K562 (cell line): Measurements from ENCODE around the gene ATG13. TPM values are rescaled to one million over a fixed set of nuclear protein-coding genes. Genes with fewer than 3 reads are reported as not detected.

Experiments
- CBFA2T3 ChIP-seq: fragments of 450-650 bp; IDR thresholded peaks from 2 replicates; pipeline ENCODE4 v1.6.1; 2017
- CEBPG ChIP-seq, 3 experiments: fragments of 200-800 bp in 1 of 3; sonication (Bioruptor generic) in 1 of 3; sonication (generic) in 1 of 3; formaldehyde crosslinking in 1 of 3; IDR thresholded peaks in 2 of 3; conservative IDR thresholded peaks in 1 of 3; 2 replicates each; pipeline versions ENCODE4 v1.6.1 to v1.8.0; 2016 to 2022; ENCODE audit warnings: missing compliant biosample characterization in 2 of 3, missing genetic modification characterization in 2 of 3, mild to moderate bottlenecking in 1 of 3, missing genetic modification reagents in 1 of 3
- DACH1 ChIP-seq: fragments of 450-650 bp; IDR thresholded peaks from 2 replicates; pipeline ENCODE4 v1.6.1; 2018; ENCODE audit not compliant: partially characterized antibody
- ELK1 ChIP-seq: sonication (generic); formaldehyde crosslinking; IDR thresholded peaks from 2 replicates; pipeline ENCODE4 v1.8.1; 2022; ENCODE audit warnings: missing genetic modification reagents
- HMG20A ChIP-seq: fragments of 450-650 bp; formaldehyde crosslinking; conservative IDR thresholded peaks from 2 replicates; pipeline ENCODE4 v1.4.0; 2020; ENCODE audit warnings: mild to moderate bottlenecking, mixed read lengths
- HNRNPH1 ChIP-seq: fragments of 200-400 bp; formaldehyde crosslinking; optimal IDR thresholded peaks from 2 replicates; pipeline ENCODE3; 2017; ENCODE audit warnings: low read depth, mild to moderate bottlenecking, low read length, moderate library complexity
- HNRNPLL ChIP-seq: fragments of 200-400 bp; formaldehyde crosslinking; IDR thresholded peaks from 2 replicates; pipeline ENCODE4 v1.6.1; 2017; ENCODE audit warnings: low read length, low read depth, mild to moderate bottlenecking; ENCODE audit not compliant: poor library complexity, severe bottlenecking
- MEF2D ChIP-seq: conservative IDR thresholded peaks from 2 replicates; pipeline ENCODE4 v1.6.1; 2016; ENCODE audit warnings: low read depth, missing genetic modification characterization, missing compliant biosample characterization
- NKRF ChIP-seq: fragments of 450-650 bp; IDR thresholded peaks from 2 replicates; pipeline ENCODE4 v1.6.1; 2016; ENCODE audit warnings: borderline replicate concordance
- NR2F6 ChIP-seq: fragments of 450-650 bp; formaldehyde crosslinking; IDR thresholded peaks from 2 replicates; pipeline ENCODE4 v1.4.0; 2020; ENCODE audit warnings: mild to moderate bottlenecking
- PATZ1 ChIP-seq: fragments of 250-450 bp; sonication (Bioruptor Pico); IDR thresholded peaks from 2 replicates; pipeline ENCODE4 v1.5.0; 2020; ENCODE audit warnings: mild to moderate bottlenecking, borderline replicate concordance
- POLR2AphosphoS5 ChIP-seq: IDR thresholded peaks from 2 replicates; pipeline ENCODE4 v1.6.1; 2011; ENCODE audit warnings: mild to moderate bottlenecking, low read depth, low read length, moderate library complexity; ENCODE audit not compliant: control insufficient read depth, insufficient read depth
- SMAD2 ChIP-seq: fragments of 150-350 bp; IDR thresholded peaks from 2 replicates; pipeline ENCODE4 v1.6.1; 2014; ENCODE audit warnings: low read depth, mild to moderate bottlenecking, low read length
- SP1 ChIP-seq: sonication (generic); formaldehyde crosslinking; IDR thresholded peaks from 2 replicates; pipeline ENCODE4 v1.8.1; 2022; ENCODE audit warnings: mild to moderate bottlenecking, missing genetic modification reagents
- YY1 ChIP-seq, 3 experiments: IDR thresholded peaks; 2 replicates each; pipeline ENCODE4 v1.6.1; 2011; ENCODE audit warnings: low read length in 2 of 3, mild to moderate bottlenecking in 2 of 3, moderate library complexity in 2 of 3, borderline replicate concordance in 1 of 3, control low read depth in 1 of 3, low read depth in 1 of 3; ENCODE audit not compliant: insufficient read depth in 3 of 3, insufficient replicate concordance in 2 of 3, control insufficient read depth in 1 of 3, insufficient read length in 1 of 3; ENCODE audit errors: extremely low read depth in 1 of 3
- ZEB2 ChIP-seq: fragments of 450-650 bp; IDR thresholded peaks from 2 replicates; pipeline ENCODE4 v1.6.1; 2016
- ZNF217 ChIP-seq: sonication (generic); formaldehyde crosslinking; IDR thresholded peaks from 2 replicates; pipeline ENCODE4 v1.8.0; 2022; ENCODE audit warnings: mild to moderate bottlenecking, missing genetic modification reagents
- ZNF232 ChIP-seq: sonication (generic); formaldehyde crosslinking; IDR thresholded peaks from 2 replicates; pipeline ENCODE4 v1.8.0; 2022; ENCODE audit warnings: mild to moderate bottlenecking, missing genetic modification reagents
- ZNF75A ChIP-seq: fragments of 450-650 bp; formaldehyde crosslinking; IDR thresholded peaks from 2 replicates; pipeline ENCODE4 v1.4.0; 2020; ENCODE audit warnings: mild to moderate bottlenecking
- polyA plus RNA-seq, 8 experiments: library from polyadenylated mRNA; depleted of rRNA in 4 of 8; stranded (reverse) in 5 of 8; unstranded in 3 of 8; fragments of >200 nt; fragmentation: Nextera tagmentation in 2 of 8; fragmentation: Illumina TruSeq in 1 of 8; extraction: Ambion mirVana in 2 of 8; extraction: Trizol in 1 of 8; gene quantifications; 2 replicates each; pipeline versions ENCODE4 v1.2.1 to v1.2.3, GENCODE V29; 2011 to 2014; ENCODE audit warnings: inconsistent platforms in 1 of 8, missing spikeins in 1 of 8
- total RNA-seq, 7 experiments: library from RNA; depleted of rRNA in 6 of 7; stranded (reverse); fragments of >200 nt in 6 of 7; fragmentation: Illumina TruSeq in 2 of 7; extraction: Trizol in 2 of 7; gene quantifications; 2 replicates each; pipeline versions ENCODE4 v1.2.1 to v1.2.3, GENCODE V29; 2011 to 2021; ENCODE audit warnings: low replicate concordance in 1 of 7
- TF ChIP-seq, protein P1 (sequence below): conservative IDR thresholded peaks from 2 replicates; pipeline ENCODE4 v1.6.1; 2011; ENCODE audit warnings: low read depth, mild to moderate bottlenecking, low read length; ENCODE audit not compliant: control insufficient read depth

The ATG13 gene
- total and polyA plus RNA-seq, 9 of the 15 experiments (the other 6 are each of a cell fraction or from before 2014, with no cell fraction given), result 13.1 to 61.5 (median 36.5) TPM

DNA sequence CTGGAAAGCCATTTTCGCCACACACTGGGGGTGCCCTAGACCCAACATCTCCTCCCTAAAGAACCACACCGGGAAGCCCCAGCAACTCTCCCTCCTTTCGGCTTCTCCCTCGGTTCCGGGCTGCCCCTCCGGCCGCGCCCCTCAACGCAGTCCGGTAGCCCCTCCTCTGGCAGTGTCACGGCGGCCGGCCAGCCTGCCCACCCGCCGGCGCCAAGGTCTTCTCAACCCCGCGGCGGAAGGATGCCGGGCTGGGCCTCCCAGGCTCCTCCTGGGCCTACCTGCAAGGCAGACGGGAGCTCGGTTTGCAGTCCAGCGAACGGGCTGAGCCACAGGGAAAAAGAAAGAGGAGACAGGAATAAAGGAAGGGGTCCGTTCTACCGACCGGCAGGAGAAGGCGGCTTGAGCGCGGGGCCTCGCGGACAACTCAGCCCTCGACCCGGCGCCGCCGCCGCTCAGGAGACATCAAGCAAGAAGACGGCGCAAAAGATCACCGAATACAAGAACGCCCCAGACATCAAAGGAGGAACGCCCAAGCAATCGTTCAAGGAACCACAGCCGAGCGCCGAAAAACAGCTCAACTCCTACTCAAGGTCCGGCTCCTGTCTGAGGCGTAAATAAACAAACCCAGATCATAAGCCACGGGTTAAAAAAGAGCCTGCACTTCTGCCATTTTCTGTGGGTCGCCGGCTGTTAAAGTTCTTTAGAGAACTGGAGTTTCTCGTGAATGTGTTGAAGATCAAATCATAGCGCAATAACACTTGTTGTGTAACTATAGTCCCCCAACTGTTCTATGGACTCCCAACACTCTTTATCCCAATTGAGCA lies 23.6 kb upstream of the ATG13 start, which contains the start of gene AMBRA1 (continued):
- no peak for TF ChIP-seq ZNF232
- TF ChIP-seq NKRF, result peak; percentile 63; the same call in 1 of the 2 replicates
- TF ChIP-seq HNRNPLL, result peak; percentile 78
- no peak for TF ChIP-seq HNRNPH1
- TF ChIP-seq POLR2AphosphoS5, result peak; percentile 67
- TF ChIP-seq CBFA2T3, result no peak
- TF ChIP-seq NR2F6 (CRISPR knock-in tag), result no peak
- TF ChIP-seq ELK1 (CRISPR knock-in tag), result no peak
- no peak for TF ChIP-seq HMG20A (CRISPR knock-in tag)
- TF ChIP-seq MEF2D, result peak; percentile 46; the same call in 1 of the 2 replicates
- no peak for TF ChIP-seq DACH1
- no peak for TF ChIP-seq PATZ1 (CRISPR knock-in tag)
- TF ChIP-seq SMAD2, result no peak
- TF ChIP-seq, protein P1, sequence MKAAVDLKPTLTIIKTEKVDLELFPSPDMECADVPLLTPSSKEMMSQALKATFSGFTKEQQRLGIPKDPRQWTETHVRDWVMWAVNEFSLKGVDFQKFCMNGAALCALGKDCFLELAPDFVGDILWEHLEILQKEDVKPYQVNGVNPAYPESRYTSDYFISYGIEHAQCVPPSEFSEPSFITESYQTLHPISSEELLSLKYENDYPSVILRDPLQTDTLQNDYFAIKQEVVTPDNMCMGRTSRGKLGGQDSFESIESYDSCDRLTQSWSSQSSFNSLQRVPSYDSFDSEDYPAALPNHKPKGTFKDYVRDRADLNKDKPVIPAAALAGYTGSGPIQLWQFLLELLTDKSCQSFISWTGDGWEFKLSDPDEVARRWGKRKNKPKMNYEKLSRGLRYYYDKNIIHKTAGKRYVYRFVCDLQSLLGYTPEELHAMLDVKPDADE, result peak; percentile 93
- no peak for TF ChIP-seq ZNF217 (CRISPR knock-in tag)
- TF ChIP-seq ZNF75A, result no peak
- TF ChIP-seq YY1 (IDR thresholded peaks at IDR 0.05; ENCODE audit: borderline replicate concordance in 1 of 3, control insufficient read depth in 1 of 3, extremely low read depth in 1 of 3, insufficient read depth in 3 of 3, insufficient read length in 1 of 3, insufficient replicate concordance in 2 of 3, low read depth in 1 of 3, low read length in 2 of 3), result peak in 2 of 3 experiments; percentile 87 to 90
- TF ChIP-seq ZEB2, result peak; percentile 71
- TF ChIP-seq SP1 (CRISPR knock-in tag), result peak; percentile 49; the same call in 1 of the 2 replicates
- no peak for TF ChIP-seq CEBPG (CRISPR knock-in tag; IDR thresholded peaks at IDR 0.05)
- TF ChIP-seq CEBPG (tag; conservative IDR thresholded peaks at IDR 0.05 in 1 of 2, IDR thresholded peaks at IDR 0.05 in 1 of 2), result peak in 1 of 2 experiments; percentile 64; a peak in 2 of 4 replicates
